HL-60/S4 treated with phorbol 12-myristate 13-acetate at 8.2 ng/mL for 4 days and 3 days (cell line): ENCODE results near the gene PRDX4.
"Not testable (repeated sequence)": the region's sequence is repeated elsewhere in the genome, so short reads cannot be mapped to it uniquely, and the experiment has no call there.

ENCODE experiments used
- in situ Hi-C: fragments of 300-500 bp; cut with MboI; formaldehyde crosslinking; loops from 2 replicates; pipeline ENCODE4 v1.15.0; 2022; ENCODE audit warnings: low sequenced_read_pairs

Gene PRDX4

GRCh38 chrX:23670528-23670927 lies 3.2 kb downstream of the PRDX4 start:
- in situ Hi-C loops = no loop called here

- in situ Hi-C loops = no loop called here
Measured at GRCh38 chrX:23673108-23673507, 5.8 kb downstream of the PRDX4 start.

GRCh38 chrX:23676486-23676885 lies 9.2 kb downstream of the PRDX4 start:
- in situ Hi-C loops = not testable (repeated sequence)

GRCh38 chrX:23692166-23692565 lies 24.9 kb downstream of the PRDX4 start:
- in situ Hi-C loops = loop anchor here (10.0 kb wide), 1 partner anchor 213 kb away; the partner anchor contains the start of genes APOO and CXorf58

GRCh38 chrX:23694606-23695005 lies 27.3 kb downstream of the PRDX4 start:
- in situ Hi-C loops = loop anchor here (10.0 kb wide), 1 partner anchor 210 kb away; the partner anchor contains the start of genes APOO and CXorf58

GRCh38 chrX:23699636-23700194 lies 32.4 kb downstream of the PRDX4 start:
- in situ Hi-C loops = loop anchor here (10.0 to 25.0 kb wide), 2 partner anchors 205 to 363 kb away; partner anchors contain the start of genes APOO, CXorf58 and EIF2S3

- in situ Hi-C loops = loop anchor here (25.0 kb wide), 1 partner anchor 358 kb away; the partner anchor contains the start of gene EIF2S3
Measured at GRCh38 chrX:23704673-23705206, 37.4 kb downstream of the PRDX4 start.

GRCh38 chrX:23705235-23705634 lies 37.9 kb downstream of the PRDX4 start:
- in situ Hi-C loops = loop anchor here (25.0 kb wide), 1 partner anchor 357 kb away; the partner anchor contains the start of gene EIF2S3

- in situ Hi-C loops = loop anchor here (25.0 kb wide), 1 partner anchor 342 kb away; the partner anchor contains the start of gene EIF2S3
Measured at GRCh38 chrX:23720117-23720677, 52.9 kb downstream of the PRDX4 start.

GRCh38 chrX:23726191-23726590 lies 58.9 kb downstream of the PRDX4 start:
- in situ Hi-C loops = no loop called here

- in situ Hi-C loops = no loop called here
Measured at GRCh38 chrX:23727206-23727605, 59.9 kb downstream of the PRDX4 start.

GRCh38 chrX:23729214-23729613 lies 61.9 kb downstream of the PRDX4 start:
- in situ Hi-C loops = no loop called here

GRCh38 chrX:23731951-23732350 lies 64.7 kb downstream of the PRDX4 start:
- in situ Hi-C loops = no loop called here

GRCh38 chrX:23732704-23733103 lies 65.4 kb downstream of the PRDX4 start:
- in situ Hi-C loops = no loop called here
